ENCODE results near the gene ARID3C.

Gene ARID3C

DNA sequence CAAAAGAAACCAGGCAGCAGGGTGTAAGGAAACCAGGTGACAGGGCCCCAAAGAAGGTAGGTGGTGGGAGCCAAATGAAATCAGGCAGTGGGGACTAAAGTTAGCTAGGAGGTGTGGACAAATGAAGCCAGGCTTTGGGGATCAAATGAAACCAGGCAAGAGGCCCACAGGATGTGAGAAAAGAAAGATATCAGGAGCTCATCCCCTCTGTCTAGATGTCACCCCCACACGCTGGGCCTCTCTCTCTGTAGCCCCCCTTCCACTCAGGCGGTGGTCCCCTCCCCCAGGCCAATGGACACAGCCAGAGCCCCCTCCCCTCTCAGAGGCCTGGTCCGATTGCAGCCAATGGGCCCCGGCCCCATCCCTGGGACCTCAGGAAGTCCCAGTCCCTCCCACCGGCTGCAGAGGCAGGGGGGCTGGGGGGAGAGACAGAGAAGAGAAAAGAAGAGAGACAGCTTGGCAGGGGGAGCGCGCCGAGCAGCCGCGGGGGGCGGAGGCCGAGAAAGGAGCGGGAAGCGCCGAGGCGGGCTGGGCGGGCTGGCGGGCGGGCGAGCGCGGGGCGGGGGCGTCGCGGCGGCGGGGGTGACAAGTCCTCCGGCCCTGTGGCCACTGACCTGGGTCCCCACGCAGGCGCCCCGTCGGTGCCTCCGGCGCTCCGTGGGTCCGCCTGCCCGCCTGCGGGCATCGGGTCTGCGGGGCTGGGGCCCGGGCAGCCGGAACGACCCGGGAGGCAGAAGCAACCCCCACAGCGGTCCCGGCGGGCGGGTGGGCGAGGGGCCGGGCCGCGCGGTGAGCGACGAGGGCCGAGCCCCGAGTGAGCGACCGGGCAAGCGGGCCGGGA, 51.2 kb downstream of the ARID3C start:
- DNase-seq (ENCODE audit: extremely low spot score) = no peak
- TF ChIP-seq HDGF (IDR thresholded peaks at IDR 0.05; ENCODE audit: borderline replicate concordance) (no peak), FOXA1 (IDR thresholded peaks at IDR 0.05) (no peak), BHLHE40 (IDR thresholded peaks at IDR 0.05; ENCODE audit: borderline replicate concordance) (no peak), SUZ12 (IDR thresholded peaks at IDR 0.05) (no peak), ZNF384 (IDR thresholded peaks at IDR 0.05) (no peak), ELF4 (IDR thresholded peaks at IDR 0.05) (no peak), ARNT (IDR thresholded peaks at IDR 0.05) (no peak), FOXM1 (IDR thresholded peaks at IDR 0.05; ENCODE audit: borderline replicate concordance) (no peak), NFRKB (IDR thresholded peaks at IDR 0.05) (no peak), L3MBTL2 (conservative IDR thresholded peaks at IDR 0.05) (no peak), LEF1 (IDR thresholded peaks at IDR 0.05; ENCODE audit: borderline replicate concordance) (no peak), CTBP1 (IDR thresholded peaks at IDR 0.05; ENCODE audit: borderline replicate concordance) (no peak), PKNOX1 (IDR thresholded peaks at IDR 0.05) (no peak), TARDBP (IDR thresholded peaks at IDR 0.05) (no peak), FOXK2 (IDR thresholded peaks at IDR 0.05) (no peak), SP1 (IDR thresholded peaks at IDR 0.05) (no peak)
- ChIA-PET POLR2A (interaction anchor here (1.1 kb wide), 1 partner anchor 11 kb away, joined by 5 read pairs; the partner anchor contains the start of gene CNTFR), CTCF (interaction anchor here (1.5 to 2.3 kb wide), 2 partner anchors 14 to 26 kb away, joined by 3 to 10 read pairs; no protein-coding TSS in a partner anchor)

- TF ChIP-seq BHLHE40 (IDR thresholded peaks at IDR 0.05; ENCODE audit: borderline replicate concordance) (no peak), SUZ12 (IDR thresholded peaks at IDR 0.05) (no peak), ZNF384 (IDR thresholded peaks at IDR 0.05) (no peak), LEF1 (IDR thresholded peaks at IDR 0.05; ENCODE audit: borderline replicate concordance) (no peak), FOXA1 (IDR thresholded peaks at IDR 0.05) (no peak), CTBP1 (IDR thresholded peaks at IDR 0.05; ENCODE audit: borderline replicate concordance) (no peak), SP1 (IDR thresholded peaks at IDR 0.05) (no peak), PKNOX1 (IDR thresholded peaks at IDR 0.05) (no peak), L3MBTL2 (conservative IDR thresholded peaks at IDR 0.05) (no peak), FOXM1 (IDR thresholded peaks at IDR 0.05; ENCODE audit: borderline replicate concordance) (no peak), ELF4 (IDR thresholded peaks at IDR 0.05) (no peak), TARDBP (IDR thresholded peaks at IDR 0.05) (no peak), HDGF (IDR thresholded peaks at IDR 0.05; ENCODE audit: borderline replicate concordance) (no peak), NFRKB (IDR thresholded peaks at IDR 0.05) (no peak), FOXK2 (IDR thresholded peaks at IDR 0.05) (no peak), ARNT (IDR thresholded peaks at IDR 0.05) (no peak)
- no peak for DNase-seq (ENCODE audit: extremely low spot score)
- CTCF ChIA-PET = interaction anchor here (1.5 kb wide), 1 partner anchor 27 kb away, joined by 3 read pairs; no protein-coding TSS in a partner anchor
- POLR2A ChIA-PET = no interaction called here
These were observed 52.1 kb downstream of the ARID3C start for GRCh38 chr9:34576597-34577399.

DNA sequence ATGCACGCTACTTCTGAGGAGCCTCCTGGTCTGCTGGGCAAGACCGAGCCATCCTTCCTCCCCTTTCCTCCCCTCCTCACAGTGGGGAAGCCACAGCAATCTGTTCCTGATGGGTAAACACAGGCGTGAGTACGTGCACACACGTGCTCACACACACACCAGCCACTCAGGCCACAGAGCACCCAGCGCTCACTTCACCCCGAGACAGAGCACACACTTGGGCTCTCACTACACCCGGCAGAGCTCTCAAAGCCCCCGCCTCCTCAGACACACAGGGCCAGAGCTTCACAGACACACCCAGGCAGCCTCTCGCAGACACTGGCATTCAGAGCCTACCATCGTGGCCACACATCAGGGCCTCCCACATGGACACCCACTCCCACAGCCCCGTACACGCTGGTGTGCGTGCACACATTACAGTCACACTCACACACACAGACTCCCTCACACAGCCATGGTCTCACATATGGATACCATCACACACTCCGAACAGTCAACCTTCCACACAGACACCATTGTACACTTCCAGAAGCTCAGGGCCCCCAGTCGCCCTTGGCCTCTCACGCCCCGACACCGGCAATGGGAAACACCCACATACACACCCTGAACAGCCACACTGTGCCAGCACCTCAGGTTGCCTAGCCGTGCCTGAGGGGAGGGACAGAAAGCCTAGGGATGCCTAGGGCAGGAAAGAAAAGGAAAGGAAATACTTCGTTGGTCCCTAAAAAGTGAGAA, 52.8 kb downstream of the ARID3C start:
- TF ChIP-seq BHLHE40 (IDR thresholded peaks at IDR 0.05; ENCODE audit: borderline replicate concordance) (no peak), SUZ12 (IDR thresholded peaks at IDR 0.05) (no peak), CTBP1 (IDR thresholded peaks at IDR 0.05; ENCODE audit: borderline replicate concordance) (no peak), FOXA1 (IDR thresholded peaks at IDR 0.05) (no peak), SP1 (IDR thresholded peaks at IDR 0.05) (no peak), TARDBP (IDR thresholded peaks at IDR 0.05) (no peak), ZNF384 (IDR thresholded peaks at IDR 0.05) (no peak), L3MBTL2 (conservative IDR thresholded peaks at IDR 0.05) (no peak), ELF4 (IDR thresholded peaks at IDR 0.05) (no peak)
- ChIA-PET POLR2A (no interaction called here), CTCF (no interaction called here)
- DNase-seq (ENCODE audit: extremely low spot score) = no peak

GRCh38 chr9:34575241-34575640, 53.6 kb downstream of the ARID3C start:
- no peak for DNase-seq (ENCODE audit: extremely low spot score)
- CTCF ChIA-PET = no interaction called here
- POLR2A ChIA-PET = no interaction called here
- TF ChIP-seq PKNOX1 (IDR thresholded peaks at IDR 0.05) = no peak
- TF ChIP-seq FOXK2 (IDR thresholded peaks at IDR 0.05) = no peak
- no peak for TF ChIP-seq TARDBP (IDR thresholded peaks at IDR 0.05)
- no peak for TF ChIP-seq BHLHE40 (IDR thresholded peaks at IDR 0.05; ENCODE audit: borderline replicate concordance)
- TF ChIP-seq ARNT (IDR thresholded peaks at IDR 0.05) = no peak
- no peak for TF ChIP-seq NFRKB (IDR thresholded peaks at IDR 0.05)

DNA sequence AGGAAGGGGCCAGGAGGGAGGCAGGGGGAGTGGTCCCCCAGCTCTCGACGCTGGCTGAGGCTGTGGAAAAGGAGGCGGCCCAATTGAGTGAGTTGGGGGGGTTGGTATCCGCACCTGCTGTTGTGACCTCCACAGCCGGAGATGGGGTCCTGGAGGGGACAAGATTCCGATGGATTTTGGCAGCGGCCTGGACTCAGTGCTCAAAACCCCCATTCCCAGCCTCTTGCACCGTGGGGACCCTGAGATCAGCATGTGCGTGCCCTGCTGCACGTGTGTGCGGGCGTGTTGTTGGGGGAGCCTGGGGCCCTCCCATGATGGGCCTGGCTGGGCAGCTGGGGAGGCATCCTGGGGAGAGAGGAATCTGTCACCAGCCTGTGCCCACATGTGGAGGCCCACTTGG, 54.3 kb downstream of the ARID3C start:
- TF ChIP-seq L3MBTL2 (conservative IDR thresholded peaks at IDR 0.05) = no peak
- no peak for TF ChIP-seq SUZ12 (IDR thresholded peaks at IDR 0.05)
- no peak for TF ChIP-seq TARDBP (IDR thresholded peaks at IDR 0.05)
- no peak for TF ChIP-seq PKNOX1 (IDR thresholded peaks at IDR 0.05)
- TF ChIP-seq LEF1 (IDR thresholded peaks at IDR 0.05; ENCODE audit: borderline replicate concordance) = no peak
- no peak for TF ChIP-seq CTBP1 (IDR thresholded peaks at IDR 0.05; ENCODE audit: borderline replicate concordance)
- TF ChIP-seq FOXA1 (IDR thresholded peaks at IDR 0.05) = no peak
- TF ChIP-seq HDGF (IDR thresholded peaks at IDR 0.05; ENCODE audit: borderline replicate concordance) = no peak
- TF ChIP-seq ELF4 (IDR thresholded peaks at IDR 0.05) = no peak
- TF ChIP-seq FOXK2 (IDR thresholded peaks at IDR 0.05) = no peak
- CTCF ChIA-PET = no interaction called here
- POLR2A ChIA-PET = no interaction called here
- DNase-seq (ENCODE audit: extremely low spot score) = no peak

Data from HEK293T (cell line).